H1 (cell line): ENCODE results near the gene TEAD1. TPM values are rescaled to one million over a fixed set of nuclear protein-coding genes. Genes with fewer than 3 reads are reported as not detected.

Experiments
- KDM4A ChIP-seq: IDR thresholded peaks from one replicate; pipeline ENCODE4 v1.7.1; 2012; ENCODE audit warnings: low read depth, mild to moderate bottlenecking, moderate library complexity, low read length, inconsistent platforms; ENCODE audit not compliant: severe bottlenecking
- POLR2AphosphoS5 ChIP-seq: IDR thresholded peaks from 2 replicates; pipeline ENCODE4 v1.6.1; 2011; ENCODE audit warnings: low read depth, low read length
- polyA plus RNA-seq, 7 experiments: library from polyadenylated mRNA; depleted of rRNA in 3 of 7; stranded (reverse) in 5 of 7; unstranded in 2 of 7; fragments of >200 nt in 5 of 7; fragments of 200-250 nt in 2 of 7; gene quantifications; 1 replicate in 5 of 7; 2 replicates in 1 of 7; 4 replicates in 1 of 7; pipeline versions ENCODE4 v1.2.1 to v1.2.3, GENCODE V29; 2011 to 2013; ENCODE audit warnings: missing spikeins in 2 of 7, mixed read lengths in 2 of 7
- total RNA-seq: library from RNA; stranded (reverse); fragmentation: NEBNext Ultra II Directional; extraction: Animal tissue kit (Norgen Biotek cat#: 25700); gene quantifications from 2 replicates; pipeline ENCODE4 v1.2.1, GENCODE V29; 2021

The TEAD1 gene
- total and polyA plus RNA-seq, 2 of the 8 experiments (the other 6 are each of a cell fraction or from before 2014, with no cell fraction given), result 15.6 to 67.4 TPM

DNA sequence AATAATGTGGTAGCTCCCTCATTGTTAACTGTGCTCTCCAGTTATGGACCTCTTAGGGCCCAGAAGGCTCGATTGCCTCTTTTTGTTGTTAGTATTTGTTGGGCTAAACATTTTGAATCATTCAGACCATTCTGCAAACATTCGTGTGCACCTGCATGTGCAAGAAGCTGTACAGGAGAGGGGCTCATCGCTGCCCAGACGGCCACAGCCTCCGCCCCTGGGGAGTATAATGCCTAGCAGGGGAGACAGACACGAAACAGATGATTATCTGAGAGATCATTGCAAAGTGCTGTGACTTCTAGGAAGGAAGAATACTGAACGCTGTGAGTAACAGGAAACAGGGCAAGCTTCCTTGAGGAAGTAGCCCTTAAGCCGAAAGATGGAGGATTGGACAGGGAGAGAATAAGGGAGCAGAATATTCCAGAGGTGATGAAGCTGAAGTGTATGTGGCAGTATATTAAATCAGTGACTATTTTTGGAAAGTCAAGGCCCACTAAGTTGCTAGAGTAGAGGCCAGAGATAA lies 211.6 kb downstream of the TEAD1 start (continued):
- TF ChIP-seq KDM4A (no peak), POLR2AphosphoS5 (no peak)
- TF ChIP-seq, all 59 proteins: peak for 0
